Choroid plexus epithelial cell (primary cell): ENCODE data around the gene ACOX3.

ENCODE experiments used
- DNase-seq: peaks from one replicate; pipeline ENCODE4 v3.0.0-alpha.2; 2010; ENCODE audit warnings: low read depth
- H3K4me3 ChIP-seq: 2 replicates; pipeline ENCODE4 v1.5.1; 2011; ENCODE audit warnings: low read depth, mild to moderate bottlenecking, control low read depth, low read length, moderate library complexity
- CTCF ChIP-seq: conservative IDR thresholded peaks from 2 replicates; pipeline ENCODE4 v1.5.1; 2011; ENCODE audit warnings: low read depth, mild to moderate bottlenecking, control low read depth, inconsistent platforms, low read length, moderate library complexity

ACOX3 gene

GRCh38 chr4:8411351-8412180 lies 29.0 kb downstream of the ACOX3 start:
- no peak overlapping the region for H3K4me3 ChIP-seq
- no peak for DNase-seq
- TF ChIP-seq CTCF: no peak

GRCh38 chr4:8410641-8411271 lies 29.8 kb downstream of the ACOX3 start:
- DNase-seq: peak; percentile 85
- TF ChIP-seq CTCF: peak; percentile 67
- no peak overlapping the region for H3K4me3 ChIP-seq

- TF ChIP-seq CTCF: no peak
- DNase-seq: no peak
- H3K4me3 ChIP-seq: no peak overlapping the region
These were observed 30.4 kb downstream of the ACOX3 start for GRCh38 chr4:8410066-8410625.

- DNase-seq: no peak
- TF ChIP-seq CTCF: no peak
- H3K4me3 ChIP-seq: no peak overlapping the region
These were observed 31.1 kb downstream of the ACOX3 start for GRCh38 chr4:8409264-8410065.

GRCh38 chr4:8407756-8408155 lies 32.8 kb downstream of the ACOX3 start:
- H3K4me3 ChIP-seq: no peak overlapping the region
- no peak for DNase-seq
- TF ChIP-seq CTCF: no peak

GRCh38 chr4:8407316-8407715 lies 33.2 kb downstream of the ACOX3 start:
- no peak for TF ChIP-seq CTCF
- no peak for DNase-seq
- H3K4me3 ChIP-seq: no peak overlapping the region
